GM12864 (cell line): Measurements from ENCODE around the gene RRBP1.

Experiments used
- DNase-seq: peaks from one replicate; pipeline ENCODE4 v3.0.0-alpha.2; 2011; ENCODE audit warnings: low read depth
- H3K4me3 ChIP-seq: 2 replicates; pipeline ENCODE4 v1.5.1; 2011; ENCODE audit warnings: mild to moderate bottlenecking, low read depth, low read length, control low read depth
- CTCF ChIP-seq: IDR thresholded peaks from 2 replicates; pipeline ENCODE4 v1.5.1; 2011; ENCODE audit warnings: low read depth, mild to moderate bottlenecking, moderate library complexity, low read length, control low read depth, inconsistent platforms; ENCODE audit errors: missing control alignments

RRBP1 gene

GRCh38 chr20:17629678-17630089 is 52.4 kb downstream of the RRBP1 start:
- H3K4me3 ChIP-seq = no peak overlapping the region
- DNase-seq = no peak
- no peak for TF ChIP-seq CTCF

- DNase-seq = no peak
- H3K4me3 ChIP-seq = no peak overlapping the region
- TF ChIP-seq CTCF = no peak
Measured at GRCh38 chr20:17629025-17629424, 53.0 kb downstream of the RRBP1 start.

GRCh38 chr20:17628101-17628841 is 53.8 kb downstream of the RRBP1 start:
- no peak overlapping the region for H3K4me3 ChIP-seq
- no peak for TF ChIP-seq CTCF
- no peak for DNase-seq

GRCh38 chr20:17627101-17627955 is 54.7 kb downstream of the RRBP1 start:
- no peak for TF ChIP-seq CTCF
- no peak overlapping the region for H3K4me3 ChIP-seq
- DNase-seq = no peak

- no peak for DNase-seq
- H3K4me3 ChIP-seq = no peak overlapping the region
- TF ChIP-seq CTCF = no peak
Measured at GRCh38 chr20:17626217-17627007, 55.6 kb downstream of the RRBP1 start.

- DNase-seq = no peak
- H3K4me3 ChIP-seq = no peak overlapping the region
- no peak for TF ChIP-seq CTCF
Measured at GRCh38 chr20:17625246-17626051, 56.6 kb downstream of the RRBP1 start.
